Stomach smooth muscle (tissue), 2 donors: ENCODE data around the gene SH2D3C.
A peak's percentile ranks its signal among the peaks of the same experiment; 100 is the strongest.

ENCODE experiments used
- H3K27ac ChIP-seq: one replicate; pipeline ENCODE4 v1.7.0; 2013; ENCODE audit warnings: mild to moderate bottlenecking, low read length, inconsistent platforms
- H3K27me3 ChIP-seq, 2 donors: one replicate each; pipeline ENCODE4 v1.7.0; 2013; ENCODE audit warnings: low read length in 2 of 2; ENCODE audit not compliant: insufficient read depth in 2 of 2, control insufficient read depth in 1 of 2
- H3K36me3 ChIP-seq, 2 donors: one replicate each; pipeline ENCODE4 v1.7.0; 2013; ENCODE audit warnings: low read length in 2 of 2; ENCODE audit not compliant: control insufficient read depth in 2 of 2, insufficient read depth in 2 of 2
- H3K4me1 ChIP-seq: one replicate; pipeline ENCODE4 v1.7.0; 2013; ENCODE audit warnings: low read length; ENCODE audit not compliant: control insufficient read depth, insufficient read depth
- H3K4me3 ChIP-seq, 2 donors: one replicate each; pipeline ENCODE4 v1.7.0; 2013; ENCODE audit warnings: low read length in 2 of 2
- H3K9ac ChIP-seq, 2 donors: one replicate each; pipeline ENCODE4 v1.7.0; 2013; ENCODE audit warnings: low read length in 2 of 2, mild to moderate bottlenecking in 1 of 2
- H3K9me3 ChIP-seq, 2 donors: one replicate each; pipeline ENCODE4 v1.7.0; 2013; ENCODE audit warnings: low read length in 2 of 2; ENCODE audit not compliant: control insufficient read depth in 2 of 2
- donor health status: healthy.
- donor health status: Pancreatic carcinoma.

Gene SH2D3C

GRCh38 chr9:127778280-127779135, at the start of gene SH2D3C:
TSS of gene SH2D3C (minus strand) at chr9:127778666. CDS start at chr9:127778627, 39 bp downstream.
- Histone ChIP-seq H3K27ac (no peak within 1 kb of the TSS), H3K9ac (no peak within 1 kb of the TSS), H3K36me3 (no peaks in the 10 kb centered on the region), H3K4me1 (peaks cover 8% of the 10 kb centered on the region), H3K4me3 (no peak within 1 kb of the TSS), H3K27me3 (no peaks in the 10 kb centered on the region), H3K9me3 (no peaks in the 10 kb centered on the region)

- peaks cover 17 to 24% of the 10 kb centered on the region in 2 donors for H3K27me3 ChIP-seq
- H3K27ac ChIP-seq: no peak overlapping the region
- peak overlapping the region in 1 of 2 donors; percentile 21 for H3K9ac ChIP-seq
- H3K4me1 ChIP-seq: peaks cover 28% of the 10 kb centered on the region
- no peaks in the 10 kb centered on the region for H3K9me3 ChIP-seq
- no peak overlapping the region for H3K4me3 ChIP-seq
- H3K36me3 ChIP-seq: peaks cover 3 to 6% of the 10 kb centered on the region in 2 donors
Measured at GRCh38 chr9:127826253-127826913, 47.9 kb upstream of the SH2D3C start.

- H3K36me3 ChIP-seq: peaks cover 3 to 6% of the 10 kb centered on the region in 2 donors
- no peak overlapping the region for H3K27ac ChIP-seq
Measured at GRCh38 chr9:127825319-127826051, 47.0 kb upstream of the SH2D3C start.

GRCh38 chr9:127822108-127822507, 43.6 kb upstream of the SH2D3C start:
- Histone ChIP-seq H3K27ac (no peak overlapping the region), H3K27me3 (peaks cover 7 to 14% of the 10 kb centered on the region in 2 donors), H3K4me1 (peaks cover 13% of the 10 kb centered on the region), H3K9me3 (no peaks in the 10 kb centered on the region), H3K9ac (no peak overlapping the region), H3K36me3 (peaks cover 3 to 14% of the 10 kb centered on the region in 2 donors), H3K4me3 (no peak overlapping the region)

More at GRCh38 chr9:127825319-127826051, 47.0 kb upstream of the SH2D3C start:
- peaks cover 17 to 24% of the 10 kb centered on the region in 2 donors for H3K27me3 ChIP-seq
- no peak overlapping the region for H3K4me3 ChIP-seq
- no peaks in the 10 kb centered on the region for H3K9me3 ChIP-seq
- no peak overlapping the region for H3K9ac ChIP-seq
- H3K4me1 ChIP-seq: peaks cover 28% of the 10 kb centered on the region

GRCh38 chr9:127818574-127818973, 40.1 kb upstream of the SH2D3C start:
- Histone ChIP-seq H3K4me1 (no peaks in the 10 kb centered on the region), H3K27me3 (no peaks in the 10 kb centered on the region), H3K36me3 (peaks cover 3 to 27% of the 10 kb centered on the region in 2 donors), H3K4me3 (no peak overlapping the region), H3K9ac (no peak overlapping the region), H3K9me3 (no peaks in the 10 kb centered on the region), H3K27ac (no peak overlapping the region)

- no peak overlapping the region for H3K9ac ChIP-seq
- peaks cover 3% of the 10 kb centered on the region for H3K4me1 ChIP-seq
- no peaks in the 10 kb centered on the region for H3K27me3 ChIP-seq
- no peak overlapping the region for H3K4me3 ChIP-seq
- H3K9me3 ChIP-seq: no peaks in the 10 kb centered on the region
- H3K27ac ChIP-seq: no peak overlapping the region
- H3K36me3 ChIP-seq: peaks cover 6 to 31% of the 10 kb centered on the region in 2 donors
Measured at GRCh38 chr9:127817881-127818434, 39.5 kb upstream of the SH2D3C start.

- Histone ChIP-seq H3K27ac (no peak overlapping the region), H3K9me3 (no peaks in the 10 kb centered on the region), H3K9ac (no peak overlapping the region), H3K4me1 (peaks cover 3% of the 10 kb centered on the region), H3K36me3 (peaks cover 6 to 36% of the 10 kb centered on the region in 2 donors), H3K4me3 (no peak overlapping the region), H3K27me3 (no peaks in the 10 kb centered on the region)
Measured at GRCh38 chr9:127816728-127817127, 38.3 kb upstream of the SH2D3C start.

GRCh38 chr9:127816362-127816725, 37.9 kb upstream of the SH2D3C start:
- H3K27ac ChIP-seq: no peak overlapping the region
- H3K36me3 ChIP-seq: peaks cover 6 to 36% of the 10 kb centered on the region in 2 donors
- H3K9ac ChIP-seq: no peak overlapping the region
- H3K9me3 ChIP-seq: no peaks in the 10 kb centered on the region
- H3K27me3 ChIP-seq: no peaks in the 10 kb centered on the region
- H3K4me3 ChIP-seq: no peak overlapping the region
- H3K4me1 ChIP-seq: peaks cover 3% of the 10 kb centered on the region

- Histone ChIP-seq H3K27me3 (no peaks in the 10 kb centered on the region), H3K27ac (no peak overlapping the region), H3K9me3 (no peaks in the 10 kb centered on the region), H3K4me3 (no peak overlapping the region), H3K9ac (no peak overlapping the region), H3K36me3 (peaks cover 6 to 38% of the 10 kb centered on the region in 2 donors), H3K4me1 (peaks cover 3% of the 10 kb centered on the region)
Measured at GRCh38 chr9:127815512-127816361, 37.3 kb upstream of the SH2D3C start.
